Gastrocnemius medialis (tissue), 4 donors: ENCODE measurements around the gene SFXN3.
A peak's percentile ranks its signal among the peaks of the same experiment; 100 is the strongest.

Source experiments
- POLR2A ChIP-seq, 2 donors: fragments of 450-650 bp; IDR thresholded peaks; one replicate each; pipeline ENCODE4 v1.6.1; 2017; ENCODE audit warnings: antibody characterized with exemption in 2 of 2, mild to moderate bottlenecking in 2 of 2, moderate library complexity in 2 of 2
- TF ChIP-seq, protein P1 (sequence below), 5 experiments: fragments of 450-650 bp in 3 of 5; fragments of 200-600 bp in 2 of 5; sonication (generic) in 2 of 5; IDR thresholded peaks in 4 of 5; conservative IDR thresholded peaks in 1 of 5; 1 replicate in 4 of 5; 2 replicates in 1 of 5; pipeline ENCODE4 v1.5.1; 2016 to 2019; ENCODE audit warnings: antibody characterized with exemption in 5 of 5, mild to moderate bottlenecking in 3 of 5, moderate library complexity in 3 of 5

DNA sequence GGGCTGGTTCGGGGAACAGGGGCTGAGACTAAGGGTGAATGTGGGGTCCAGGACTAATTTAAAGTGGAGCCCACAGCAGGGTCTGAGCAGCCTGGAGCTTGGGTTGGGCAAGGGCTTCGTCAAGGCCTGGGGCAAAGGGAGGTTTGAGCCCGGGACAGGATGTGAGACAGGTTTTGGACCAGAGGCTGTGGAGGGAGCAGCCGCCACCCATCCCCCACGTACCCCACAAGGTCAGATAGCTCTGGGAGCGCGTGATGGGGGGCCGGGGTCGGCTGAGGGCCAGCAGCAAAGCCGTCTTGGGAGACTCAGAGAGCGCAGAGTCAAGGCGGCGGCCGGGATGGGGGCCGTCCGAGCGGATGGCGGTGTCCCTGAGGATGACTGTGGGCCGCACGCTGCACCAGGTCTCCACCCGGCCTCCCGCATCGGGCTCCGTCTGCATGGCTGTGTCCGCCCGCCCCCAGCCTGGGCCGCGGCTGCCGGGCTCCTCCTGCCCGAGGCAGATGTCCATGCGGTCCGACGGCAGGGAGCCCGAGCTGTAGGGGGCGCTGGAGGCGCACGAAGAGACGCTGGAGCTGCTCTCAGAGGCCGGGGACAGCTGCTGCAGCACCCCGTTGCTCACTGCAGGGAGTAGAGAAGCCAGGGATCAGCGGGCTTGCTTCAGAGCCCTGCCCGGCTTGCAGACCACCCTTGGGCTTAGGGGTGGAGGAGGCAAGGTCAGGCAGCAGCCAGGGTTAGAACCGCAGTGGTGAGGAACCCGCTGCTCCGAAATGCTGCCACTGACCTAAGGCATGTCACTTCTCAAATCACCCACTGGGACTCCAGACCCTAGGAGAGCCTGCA is 12.2 kb upstream of the SFXN3 start:
- TF ChIP-seq, protein P1, sequence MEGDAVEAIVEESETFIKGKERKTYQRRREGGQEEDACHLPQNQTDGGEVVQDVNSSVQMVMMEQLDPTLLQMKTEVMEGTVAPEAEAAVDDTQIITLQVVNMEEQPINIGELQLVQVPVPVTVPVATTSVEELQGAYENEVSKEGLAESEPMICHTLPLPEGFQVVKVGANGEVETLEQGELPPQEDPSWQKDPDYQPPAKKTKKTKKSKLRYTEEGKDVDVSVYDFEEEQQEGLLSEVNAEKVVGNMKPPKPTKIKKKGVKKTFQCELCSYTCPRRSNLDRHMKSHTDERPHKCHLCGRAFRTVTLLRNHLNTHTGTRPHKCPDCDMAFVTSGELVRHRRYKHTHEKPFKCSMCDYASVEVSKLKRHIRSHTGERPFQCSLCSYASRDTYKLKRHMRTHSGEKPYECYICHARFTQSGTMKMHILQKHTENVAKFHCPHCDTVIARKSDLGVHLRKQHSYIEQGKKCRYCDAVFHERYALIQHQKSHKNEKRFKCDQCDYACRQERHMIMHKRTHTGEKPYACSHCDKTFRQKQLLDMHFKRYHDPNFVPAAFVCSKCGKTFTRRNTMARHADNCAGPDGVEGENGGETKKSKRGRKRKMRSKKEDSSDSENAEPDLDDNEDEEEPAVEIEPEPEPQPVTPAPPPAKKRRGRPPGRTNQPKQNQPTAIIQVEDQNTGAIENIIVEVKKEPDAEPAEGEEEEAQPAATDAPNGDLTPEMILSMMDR (IDR thresholded peaks at IDR 0.05 in 4 of 5, conservative IDR thresholded peaks at IDR 0.05 in 1 of 5): peak; percentile 18 to 66 (median 55)
- TF ChIP-seq POLR2A (IDR thresholded peaks at IDR 0.05): no peak
